Measurements from ENCODE around the gene CBX5.
A peak's percentile ranks its signal among the peaks of the same experiment; 100 is the strongest.
"Not testable (repeated sequence)": the region's sequence is repeated elsewhere in the genome, so short reads cannot be mapped to it uniquely, and the experiment has no call there.

CBX5 gene

GRCh38 chr12:54193434-54193833 is 86.5 kb downstream of the CBX5 start:
- no peak overlapping the region for H3K4me3 ChIP-seq (ENCODE audit: low read depth, low read length)
- no peak for TF ChIP-seq CTCF (IDR thresholded peaks at IDR 0.05; ENCODE audit: low read depth, low read length)
- no peak for DNase-seq (ENCODE audit: low read depth, low spot score)
- in situ Hi-C loops (cut with HindIII; ENCODE audit: low sequenced_read_pairs) = loop anchor here (25.0 kb wide), 1 partner anchor 181 kb away; the partner anchor contains the start of genes HOXC8 and HOXC9

GRCh38 chr12:54191550-54192022 is 88.3 kb downstream of the CBX5 start:
- H3K4me3 ChIP-seq (ENCODE audit: low read depth, low read length) = no peak overlapping the region
- in situ Hi-C loops (cut with HindIII; ENCODE audit: low sequenced_read_pairs) = loop anchor here (25.0 kb wide), 1 partner anchor 179 kb away; the partner anchor contains the start of genes HOXC8 and HOXC9
- peak; percentile 85 for TF ChIP-seq CTCF (IDR thresholded peaks at IDR 0.05; ENCODE audit: low read depth, low read length)
- peak; percentile 73 for DNase-seq (ENCODE audit: low read depth, low spot score)

GRCh38 chr12:54191126-54191525 is 88.8 kb downstream of the CBX5 start:
- TF ChIP-seq CTCF (IDR thresholded peaks at IDR 0.05; ENCODE audit: low read depth, low read length) = no peak
- H3K4me3 ChIP-seq (ENCODE audit: low read depth, low read length) = no peak overlapping the region
- in situ Hi-C loops (cut with HindIII; ENCODE audit: low sequenced_read_pairs) = loop anchor here (25.0 kb wide), 1 partner anchor 179 kb away; the partner anchor contains the start of genes HOXC8 and HOXC9
- no peak for DNase-seq (ENCODE audit: low read depth, low spot score)

- no peak for DNase-seq (ENCODE audit: low read depth, low spot score)
- no peak for TF ChIP-seq CTCF (IDR thresholded peaks at IDR 0.05; ENCODE audit: low read depth, low read length)
- in situ Hi-C loops (cut with HindIII; ENCODE audit: low sequenced_read_pairs) = loop anchor here (25.0 kb wide), 1 partner anchor 177 kb away; the partner anchor contains the start of genes HOXC8 and HOXC9
- peak overlapping the region; percentile 4 for H3K4me3 ChIP-seq (ENCODE audit: low read depth, low read length)
Measured at GRCh38 chr12:54189198-54189539, 90.8 kb downstream of the CBX5 start.

- no peak for DNase-seq (ENCODE audit: low read depth, low spot score)
- in situ Hi-C loops (cut with HindIII; ENCODE audit: low sequenced_read_pairs) = loop anchor here (25.0 kb wide), 1 partner anchor 175 kb away; the partner anchor contains the start of genes HOXC8 and HOXC9
- no peak overlapping the region for H3K4me3 ChIP-seq (ENCODE audit: low read depth, low read length)
- TF ChIP-seq CTCF (IDR thresholded peaks at IDR 0.05; ENCODE audit: low read depth, low read length) = no peak
Measured at GRCh38 chr12:54187075-54187474, 92.8 kb downstream of the CBX5 start.

- no peak for TF ChIP-seq CTCF (IDR thresholded peaks at IDR 0.05; ENCODE audit: low read depth, low read length)
- in situ Hi-C loops (cut with HindIII; ENCODE audit: low sequenced_read_pairs) = loop anchor here (25.0 kb wide), 1 partner anchor 174 kb away; the partner anchor contains the start of genes HOXC8 and HOXC9
- no peak for DNase-seq (ENCODE audit: low read depth, low spot score)
Measured at GRCh38 chr12:54185919-54186318, 94.0 kb downstream of the CBX5 start.

GRCh38 chr12:54185297-54185696 is 94.6 kb downstream of the CBX5 start:
- H3K4me3 ChIP-seq (ENCODE audit: low read depth, low read length); DNase-seq (ENCODE audit: low read depth, low spot score): not testable (repeated sequence)
- in situ Hi-C loops (cut with HindIII; ENCODE audit: low sequenced_read_pairs) = loop anchor here (25.0 kb wide), 1 partner anchor 173 kb away; the partner anchor contains the start of genes HOXC8 and HOXC9

More at GRCh38 chr12:54185919-54186318, 94.0 kb downstream of the CBX5 start:
- no peak overlapping the region for H3K4me3 ChIP-seq (ENCODE audit: low read depth, low read length)
